BE2C (cell line): Measurements from ENCODE around the gene GFOD1.

Experiments
- DNase-seq: peaks from one replicate; pipeline ENCODE4 v3.0.0-alpha.2; 2020
- H3K27me3 ChIP-seq: fragments of 250-450 bp; sonication (Bioruptor Pico); 2 replicates; pipeline ENCODE4 v1.5.1; 2020; ENCODE audit warnings: mild to moderate bottlenecking
- H3K36me3 ChIP-seq: fragments of 250-450 bp; sonication (Bioruptor Pico); 2 replicates; pipeline ENCODE4 v1.5.1; 2020; ENCODE audit warnings: mild to moderate bottlenecking
- H3K4me1 ChIP-seq: fragments of 250-450 bp; sonication (Bioruptor Pico); 2 replicates; pipeline ENCODE4 v1.5.1; 2020
- H3K4me3 ChIP-seq: 2 replicates; pipeline ENCODE4 v1.5.1; 2011; ENCODE audit warnings: low read depth, low read length
- H3K9me3 ChIP-seq: fragments of 250-450 bp; sonication (Bioruptor Pico); 2 replicates; pipeline ENCODE4 v1.5.1; 2020
- TF ChIP-seq, protein P1 (sequence below): IDR thresholded peaks from 2 replicates; pipeline ENCODE4 v1.5.1; 2012; ENCODE audit warnings: mild to moderate bottlenecking, low read depth, low read length

Gene GFOD1

DNA sequence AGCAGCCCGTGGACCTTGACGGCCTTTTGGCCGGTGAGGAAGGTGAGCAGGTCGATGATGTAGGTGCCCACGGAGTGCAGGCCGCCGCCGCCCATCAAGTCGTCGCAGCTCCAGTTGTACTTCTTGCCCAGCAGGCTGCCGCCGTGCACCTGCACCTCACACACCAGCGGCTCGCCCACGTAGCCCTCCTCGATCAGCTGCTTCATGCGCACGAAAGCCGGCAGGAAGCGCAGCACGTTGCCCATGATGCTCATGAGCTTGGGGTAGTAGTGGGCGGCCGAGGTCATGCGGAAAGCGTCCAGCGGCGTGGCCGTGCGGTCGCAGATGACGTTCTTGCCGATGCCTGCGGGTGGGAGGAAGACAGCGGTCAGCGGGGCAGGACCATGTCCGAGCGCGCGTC is 122.1 kb downstream of the GFOD1 start:
- DNase-seq, result no peak
- TF ChIP-seq, protein P1, sequence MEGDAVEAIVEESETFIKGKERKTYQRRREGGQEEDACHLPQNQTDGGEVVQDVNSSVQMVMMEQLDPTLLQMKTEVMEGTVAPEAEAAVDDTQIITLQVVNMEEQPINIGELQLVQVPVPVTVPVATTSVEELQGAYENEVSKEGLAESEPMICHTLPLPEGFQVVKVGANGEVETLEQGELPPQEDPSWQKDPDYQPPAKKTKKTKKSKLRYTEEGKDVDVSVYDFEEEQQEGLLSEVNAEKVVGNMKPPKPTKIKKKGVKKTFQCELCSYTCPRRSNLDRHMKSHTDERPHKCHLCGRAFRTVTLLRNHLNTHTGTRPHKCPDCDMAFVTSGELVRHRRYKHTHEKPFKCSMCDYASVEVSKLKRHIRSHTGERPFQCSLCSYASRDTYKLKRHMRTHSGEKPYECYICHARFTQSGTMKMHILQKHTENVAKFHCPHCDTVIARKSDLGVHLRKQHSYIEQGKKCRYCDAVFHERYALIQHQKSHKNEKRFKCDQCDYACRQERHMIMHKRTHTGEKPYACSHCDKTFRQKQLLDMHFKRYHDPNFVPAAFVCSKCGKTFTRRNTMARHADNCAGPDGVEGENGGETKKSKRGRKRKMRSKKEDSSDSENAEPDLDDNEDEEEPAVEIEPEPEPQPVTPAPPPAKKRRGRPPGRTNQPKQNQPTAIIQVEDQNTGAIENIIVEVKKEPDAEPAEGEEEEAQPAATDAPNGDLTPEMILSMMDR, result no peak
- Histone ChIP-seq H3K4me1 (peaks cover 15% of the 10 kb centered on the region), H3K27me3 (no peaks in the 10 kb centered on the region), H3K4me3 (no peak overlapping the region), H3K36me3 (no peaks in the 10 kb centered on the region), H3K9me3 (no peaks in the 10 kb centered on the region)

- DNase-seq, result no peak
- TF ChIP-seq, protein P1, result no peak
- peaks cover 15% of the 10 kb centered on the region for H3K4me1 ChIP-seq
- no peaks in the 10 kb centered on the region for H3K36me3 ChIP-seq
- H3K27me3 ChIP-seq, result no peaks in the 10 kb centered on the region
- no peaks in the 10 kb centered on the region for H3K9me3 ChIP-seq
- H3K4me3 ChIP-seq, result no peak overlapping the region
These were observed 122.6 kb downstream of the GFOD1 start for GRCh38 chr6:13364842-13365241.

- Histone ChIP-seq H3K4me3 (no peak overlapping the region), H3K27me3 (no peaks in the 10 kb centered on the region), H3K9me3 (no peaks in the 10 kb centered on the region), H3K4me1 (peaks cover 3% of the 10 kb centered on the region; the same call in 1 of the 2 replicates), H3K36me3 (no peaks in the 10 kb centered on the region)
- TF ChIP-seq, protein P1, result no peak
- no peak for DNase-seq
These were observed 125.0 kb downstream of the GFOD1 start for GRCh38 chr6:13362412-13362811.

- Histone ChIP-seq H3K9me3 (no peaks in the 10 kb centered on the region), H3K4me3 (no peak overlapping the region), H3K4me1 (no peaks in the 10 kb centered on the region), H3K27me3 (no peaks in the 10 kb centered on the region), H3K36me3 (no peaks in the 10 kb centered on the region)
- DNase-seq, result no peak
- TF ChIP-seq, protein P1, result no peak
These were observed 126.5 kb downstream of the GFOD1 start for GRCh38 chr6:13360671-13361540.

GRCh38 chr6:13359287-13359686 is 128.1 kb downstream of the GFOD1 start:
- Histone ChIP-seq H3K36me3 (no peaks in the 10 kb centered on the region), H3K4me3 (no peak overlapping the region), H3K27me3 (no peaks in the 10 kb centered on the region), H3K4me1 (no peaks in the 10 kb centered on the region), H3K9me3 (no peaks in the 10 kb centered on the region)
- TF ChIP-seq, protein P1, result no peak
- DNase-seq, result no peak

DNA sequence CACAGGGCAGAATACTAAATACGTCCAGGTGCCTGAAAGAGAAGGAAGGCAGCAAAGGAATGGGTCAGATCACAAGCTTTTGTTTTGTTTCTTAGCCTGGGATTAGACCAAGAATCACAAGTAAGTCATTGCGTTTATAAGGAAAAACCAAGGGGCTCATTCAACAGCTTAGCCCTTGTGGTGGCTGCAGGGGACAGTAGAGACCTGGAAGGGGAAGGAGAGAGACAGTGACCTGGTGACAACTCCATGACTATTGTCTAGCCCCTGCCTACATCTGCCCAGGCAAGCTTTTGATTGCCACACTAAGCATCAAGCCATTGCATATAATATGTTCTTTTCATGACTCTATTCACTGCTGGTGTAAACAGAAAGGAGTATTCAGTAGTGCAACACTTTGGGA is 128.9 kb downstream of the GFOD1 start:
- Histone ChIP-seq H3K4me1 (no peaks in the 10 kb centered on the region), H3K4me3 (no peak overlapping the region), H3K9me3 (no peaks in the 10 kb centered on the region), H3K27me3 (no peaks in the 10 kb centered on the region), H3K36me3 (no peaks in the 10 kb centered on the region)
- TF ChIP-seq, protein P1, result no peak
- DNase-seq, result no peak
